GM23248 (cell line): ENCODE data around the gene SRC.

ENCODE experiments used
- EZH2 ChIP-seq: fragments of 200-600 bp; sonication (generic); IDR thresholded peaks from 2 replicates; pipeline ENCODE4 v1.6.1; 2018; ENCODE audit warnings: antibody characterized with exemption, mild to moderate bottlenecking; ENCODE audit not compliant: insufficient read depth, poor library complexity, severe bottlenecking
- EZH2phosphoT487 ChIP-seq: fragments of 200-600 bp; sonication (generic); IDR thresholded peaks from 2 replicates; pipeline ENCODE4 v1.6.1; 2018; ENCODE audit warnings: antibody characterized with exemption, moderate library complexity, mild to moderate bottlenecking, low read depth; ENCODE audit not compliant: insufficient read depth

- TF ChIP-seq EZH2phosphoT487 (no peak), EZH2 (no peak)
Measured at GRCh38 chr20:37316775-37317170, 29.2 kb upstream of the SRC start.
